NCI-H446 (cell line): ENCODE data around the gene KEL.

Source experiments
- DNase-seq, 2 experiments: peaks; one replicate each; lab custom pipeline; 2025; lab: John Stamatoyannopoulos, UW

KEL gene

GRCh38 chr7:142930126-142930730 lies 31.9 kb downstream of the KEL start:
- no peak for DNase-seq

- no peak for DNase-seq
These were observed 34.2 kb downstream of the KEL start for GRCh38 chr7:142927949-142928348.

- no peak for DNase-seq
These were observed 34.9 kb downstream of the KEL start for GRCh38 chr7:142927085-142927745.

DNA sequence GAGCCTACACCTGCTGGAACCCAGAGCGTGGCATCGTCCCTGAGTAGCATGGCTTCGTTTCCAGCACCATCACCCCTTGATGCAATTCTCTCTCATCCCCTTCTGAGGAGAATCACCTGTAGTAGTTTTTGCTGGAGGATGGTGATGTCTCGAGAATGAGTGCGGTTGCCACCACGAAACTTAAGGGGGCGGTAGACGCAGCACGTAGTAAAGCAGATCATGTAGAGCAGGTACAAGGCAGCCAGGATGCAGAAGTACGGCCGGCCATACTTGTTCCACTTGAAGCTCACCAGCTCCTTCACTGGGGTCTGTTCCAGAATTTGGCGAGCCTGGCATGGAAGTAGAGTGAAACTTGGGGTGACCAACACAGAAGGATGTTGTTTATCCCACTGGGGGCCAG lies 36.8 kb downstream of the KEL start:
- no peak for DNase-seq

GRCh38 chr7:142923391-142923790 lies 38.8 kb downstream of the KEL start:
- DNase-seq: no peak

DNA sequence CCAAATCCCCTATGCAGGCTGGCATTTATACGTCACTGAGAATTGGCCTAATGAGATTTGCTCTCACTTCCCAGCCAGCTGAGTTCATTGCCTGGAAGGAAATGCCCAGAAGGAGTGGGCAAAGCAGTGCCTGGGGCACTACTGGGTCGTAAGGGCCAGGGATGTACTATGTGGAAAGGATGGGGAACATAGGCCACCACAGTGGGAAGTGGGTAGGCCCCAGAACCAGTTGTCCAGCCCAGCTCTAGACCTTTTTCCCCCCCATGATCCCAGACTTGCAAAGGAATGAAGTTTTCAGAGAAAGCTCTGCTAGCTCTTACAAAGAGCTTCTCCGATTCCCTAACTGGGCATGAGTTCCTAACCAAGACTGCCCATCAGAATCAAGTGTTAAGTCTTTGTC lies 42.5 kb downstream of the KEL start:
- DNase-seq: no peak

DNA sequence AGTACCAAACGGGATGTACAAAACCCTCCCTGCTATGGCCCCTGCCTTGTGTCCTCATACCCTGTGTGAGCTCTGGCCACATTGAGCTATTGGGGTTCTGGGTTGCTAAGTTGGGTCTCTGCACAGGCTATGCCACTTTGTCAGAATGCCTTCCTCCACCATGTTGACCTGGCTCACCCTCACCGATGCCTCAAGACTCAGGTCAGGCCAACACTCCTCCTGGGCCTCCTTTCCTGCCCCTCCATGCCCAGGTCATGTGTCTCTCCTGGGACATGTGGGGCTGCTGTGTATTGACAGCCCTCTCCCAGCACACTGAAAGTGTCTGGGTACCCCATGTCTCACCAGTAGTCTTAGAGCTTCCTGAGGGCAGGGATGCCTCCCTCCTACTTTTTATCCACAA lies 43.3 kb downstream of the KEL start:
- DNase-seq: no peak

DNA sequence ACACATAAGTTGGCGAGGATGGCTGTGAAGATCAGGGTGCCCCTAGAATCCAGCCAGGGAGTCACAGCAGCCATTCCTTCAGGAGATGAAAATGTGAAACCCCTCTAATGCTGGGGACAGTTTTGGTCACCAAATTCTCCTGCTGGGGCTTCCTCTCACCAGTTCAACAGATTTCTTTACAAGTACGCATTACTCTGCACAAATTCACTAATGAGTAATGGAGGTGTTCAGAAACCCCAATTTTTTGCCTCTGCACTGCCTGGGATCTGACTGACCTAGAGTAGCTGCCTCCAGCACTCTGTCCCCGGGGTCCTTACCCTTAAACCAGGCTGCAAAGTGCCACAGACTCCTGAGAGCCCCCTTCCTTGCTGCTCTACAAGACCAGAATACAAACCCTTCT lies 44.7 kb downstream of the KEL start:
- no peak for DNase-seq

DNA sequence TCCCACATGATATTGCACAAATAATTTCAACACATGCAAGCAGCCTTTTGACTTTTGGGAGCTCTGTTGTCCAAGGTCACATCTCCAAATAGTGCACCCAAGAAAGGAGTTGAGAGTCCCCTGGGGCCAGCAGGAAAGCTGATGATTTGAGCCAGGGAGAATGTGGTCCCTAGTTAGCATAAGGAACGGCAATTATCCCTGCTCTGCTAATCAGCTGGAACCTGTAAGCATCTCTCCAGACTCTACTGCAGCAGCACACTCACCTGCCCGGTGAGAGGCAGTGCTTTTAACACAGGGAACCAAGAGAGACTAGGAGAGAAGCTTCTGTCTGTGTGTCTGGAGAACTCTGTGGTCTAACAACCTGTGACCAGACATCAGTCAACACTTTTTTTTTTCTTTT lies 45.7 kb downstream of the KEL start:
- no peak for DNase-seq

GRCh38 chr7:142915315-142915714 lies 46.8 kb downstream of the KEL start:
- no peak for DNase-seq

- DNase-seq: no peak
These were observed 48.0 kb downstream of the KEL start for GRCh38 chr7:142914121-142914520.

GRCh38 chr7:142913566-142913965 lies 48.6 kb downstream of the KEL start:
- DNase-seq: no peak

DNA sequence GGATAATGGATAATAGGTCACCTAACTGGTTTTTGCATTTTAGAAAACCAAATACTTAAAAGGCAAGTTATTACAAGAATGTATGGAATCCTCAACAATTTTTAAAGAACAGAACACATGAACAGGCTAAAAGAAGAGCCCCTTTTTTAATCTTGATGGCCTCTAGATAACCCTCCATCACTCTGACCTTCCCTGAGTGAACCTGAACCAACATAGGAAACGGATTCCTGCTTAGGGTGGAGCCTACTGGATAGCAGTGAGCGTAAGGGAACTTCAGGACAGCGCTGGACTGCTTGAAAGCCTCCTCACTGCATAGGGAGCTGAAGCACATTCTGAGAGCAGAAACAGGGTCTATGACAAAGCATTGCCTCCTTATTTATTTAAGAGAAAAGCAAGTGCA lies 49.1 kb downstream of the KEL start:
- DNase-seq: no peak

GRCh38 chr7:142910481-142910880 lies 51.7 kb downstream of the KEL start:
- no peak for DNase-seq

DNA sequence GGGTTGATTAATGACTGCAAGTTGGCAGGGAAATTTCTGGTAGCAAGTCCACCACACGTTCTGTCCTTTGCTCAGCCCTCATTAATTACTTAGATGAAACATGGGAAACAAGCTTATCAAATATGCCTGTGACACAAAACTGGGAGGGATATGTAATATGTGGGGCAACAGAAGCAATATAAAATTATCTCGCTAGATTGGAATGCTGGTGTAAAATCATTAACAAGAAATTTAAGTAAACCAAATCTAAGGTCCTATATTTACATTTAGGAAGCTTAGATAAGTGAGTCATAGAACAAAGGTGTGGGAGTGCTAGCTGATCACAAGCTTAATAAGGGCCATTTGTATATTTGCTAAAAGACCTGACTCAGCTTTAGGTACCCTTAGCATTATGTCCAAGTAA lies 52.1 kb downstream of the KEL start:
- DNase-seq: no peak

DNA sequence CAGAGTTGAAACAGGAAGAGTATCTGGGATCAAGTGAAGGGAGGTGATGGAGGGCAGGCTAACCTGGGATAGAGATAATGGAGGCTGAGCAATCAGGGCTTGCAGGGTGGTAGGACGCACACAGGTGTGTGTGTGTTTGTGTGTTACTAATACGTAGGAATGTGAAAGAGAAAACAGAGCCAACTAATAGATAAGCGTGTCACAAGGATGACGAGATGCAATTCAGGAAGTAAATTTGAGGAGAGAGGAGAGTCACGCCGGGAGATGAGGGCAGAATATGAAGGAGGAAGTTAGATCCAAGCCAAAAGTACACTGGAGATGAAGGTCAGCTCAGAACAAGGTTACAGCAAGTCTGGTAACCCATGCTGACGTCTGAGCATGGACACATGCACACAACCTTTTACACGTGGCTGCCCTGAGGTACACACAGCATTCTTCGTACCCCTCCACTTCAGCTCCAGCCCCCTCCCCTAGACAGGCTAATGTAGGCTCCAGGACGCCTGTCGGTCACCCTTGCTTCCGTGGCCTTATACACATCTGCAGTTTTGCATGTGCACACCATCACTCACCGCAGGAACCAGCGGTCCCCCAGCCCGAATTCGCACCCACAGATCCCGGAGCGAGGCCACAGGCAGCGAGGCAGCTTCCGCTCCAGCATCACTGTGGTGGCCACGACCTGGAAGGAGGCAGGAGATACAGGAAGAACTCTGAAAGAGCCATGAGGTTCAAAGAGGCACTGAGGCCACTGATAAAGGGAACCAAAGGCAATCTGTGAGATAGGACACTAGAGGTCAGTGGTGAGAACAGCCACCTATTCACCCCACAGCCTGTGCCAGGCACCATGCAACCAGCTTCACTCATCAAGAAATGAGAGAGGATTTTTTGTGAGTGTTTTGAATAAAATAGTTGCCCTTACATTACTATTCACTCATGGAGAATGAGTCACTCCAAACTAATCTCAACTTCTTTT lies 53.0 kb downstream of the KEL start:
- DNase-seq: no peak

- DNase-seq: no peak
These were observed 53.9 kb downstream of the KEL start for GRCh38 chr7:142908290-142908689.

DNA sequence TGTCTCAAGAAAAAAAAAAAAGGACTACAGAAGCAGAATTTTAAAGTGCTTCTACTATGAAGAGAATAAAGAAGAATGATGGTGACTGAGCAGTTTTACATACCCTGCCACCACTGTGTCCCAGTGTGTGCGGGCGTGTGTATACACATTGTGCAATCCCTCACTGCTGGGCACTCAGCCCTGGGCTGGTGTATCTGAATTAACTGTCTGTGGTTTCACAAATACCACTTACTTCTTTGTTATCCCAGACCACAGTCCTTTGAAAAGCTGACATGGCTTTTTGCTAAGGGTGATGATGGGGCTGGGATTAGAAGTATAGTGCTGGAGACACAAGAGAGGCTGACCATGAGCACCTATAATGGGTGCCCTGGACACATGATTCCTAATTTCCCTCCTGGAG lies 55.5 kb downstream of the KEL start:
- no peak for DNase-seq

- DNase-seq: no peak
These were observed 56.4 kb downstream of the KEL start for GRCh38 chr7:142905759-142906158.

- no peak for DNase-seq
These were observed 58.0 kb downstream of the KEL start for GRCh38 chr7:142904128-142904527.

DNA sequence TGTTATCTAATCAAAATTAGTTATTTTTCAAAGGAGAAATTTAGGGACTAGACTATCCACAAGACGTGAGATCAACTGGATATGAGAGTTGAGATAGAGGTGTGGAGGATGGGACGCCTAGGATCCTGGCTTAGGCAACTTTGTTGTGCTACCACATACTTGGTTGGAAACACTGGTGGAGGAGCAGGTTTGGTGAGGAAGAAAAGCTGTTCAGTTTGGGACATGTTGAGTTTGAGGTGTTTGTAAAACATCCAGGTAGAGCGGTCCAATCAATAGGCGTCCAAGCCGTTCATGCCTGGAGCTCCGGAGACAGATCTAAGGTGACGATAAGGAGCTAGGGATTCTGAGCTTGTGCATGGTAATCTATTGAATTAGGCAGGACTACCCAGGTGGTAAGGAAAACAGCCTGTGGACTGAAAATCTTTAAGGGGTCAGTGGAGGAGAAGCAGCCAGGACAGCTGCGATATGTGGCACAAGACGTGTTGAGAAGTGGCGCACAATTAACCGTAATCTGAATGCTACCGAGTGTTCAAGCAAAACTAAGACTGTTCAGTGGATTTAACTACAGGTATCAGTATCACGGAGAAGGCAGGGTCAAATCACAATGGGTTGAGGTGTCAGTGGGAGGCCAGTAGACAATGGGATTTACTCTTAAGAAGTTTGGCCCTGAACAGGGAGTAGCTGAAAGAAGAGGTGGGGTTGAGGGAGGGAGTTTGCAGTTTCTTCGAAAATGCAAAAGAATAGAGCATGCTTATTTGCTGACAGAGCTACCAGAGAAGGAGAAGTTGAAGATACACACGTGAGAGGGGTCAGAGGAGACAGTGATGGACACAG lies 60.5 kb downstream of the KEL start:
- no peak for DNase-seq

- DNase-seq: no peak
These were observed 62.5 kb downstream of the KEL start for GRCh38 chr7:142899661-142900060.
